DND-41 (cell line): ENCODE measurements around the gene SOCS1.

ENCODE experiments used
- ATAC-seq: fragments of 200-7000 bp; cut with Tn5 transposase; 3 replicates; pipeline ENCODE4 v1.9.1; 2021; ENCODE audit warnings: low read depth; ENCODE audit not compliant: insufficient read depth
- DNase-seq: peaks from one replicate; pipeline ENCODE4 v3.0.0-alpha.2; 2020
- H2AFZ ChIP-seq: 2 replicates; pipeline ENCODE4 v1.6.0; 2012; ENCODE audit warnings: low read depth, low read length
- H3K27ac ChIP-seq: 2 replicates; pipeline ENCODE4 v1.5.1; 2012; ENCODE audit warnings: low read length, inconsistent platforms
- H3K27me3 ChIP-seq: fragments of 200-600 bp; sonication (generic); 2 replicates; pipeline ENCODE4 v1.6.0; 2012; ENCODE audit warnings: low read length, mild to moderate bottlenecking, inconsistent platforms; ENCODE audit not compliant: insufficient read depth, poor library complexity
- H3K36me3 ChIP-seq: 2 replicates; pipeline ENCODE4 v1.5.1; 2012; ENCODE audit warnings: low read length, inconsistent platforms; ENCODE audit not compliant: insufficient read depth
- H3K4me1 ChIP-seq: 2 replicates; pipeline ENCODE4 v1.5.1; 2012; ENCODE audit warnings: mild to moderate bottlenecking, low read length; ENCODE audit not compliant: insufficient read depth
- H3K4me2 ChIP-seq: 2 replicates; pipeline ENCODE4 v1.6.0; 2012; ENCODE audit warnings: mild to moderate bottlenecking, moderate library complexity, low read length, inconsistent platforms; ENCODE audit not compliant: insufficient read depth
- H3K4me3 ChIP-seq, 2 experiments: fragments of 200-600 bp in 1 of 2; shearing (Covaris generic) in 1 of 2; 2 replicates each; pipeline ENCODE4 v1.5.1; 2012 to 2016; ENCODE audit warnings: inconsistent platforms in 2 of 2, low read length in 2 of 2, mild to moderate bottlenecking in 2 of 2, low read depth in 1 of 2, moderate library complexity in 1 of 2
- H3K79me2 ChIP-seq: 2 replicates; pipeline ENCODE4 v1.6.0; 2012; ENCODE audit warnings: low read length, inconsistent platforms; ENCODE audit not compliant: insufficient read depth
- H3K9ac ChIP-seq: 2 replicates; pipeline ENCODE4 v1.6.0; 2012; ENCODE audit warnings: low read depth, mild to moderate bottlenecking, inconsistent platforms, low read length, moderate library complexity
- H3K9me3 ChIP-seq: 2 replicates; pipeline ENCODE4 v1.5.1; 2012; ENCODE audit warnings: low read length, moderate library complexity, mild to moderate bottlenecking, inconsistent platforms; ENCODE audit not compliant: insufficient read depth, severe bottlenecking
- H4K20me1 ChIP-seq: 2 replicates; pipeline ENCODE4 v1.6.0; 2012; ENCODE audit warnings: low read length; ENCODE audit not compliant: insufficient read depth
- CTCF ChIP-seq: IDR thresholded peaks from 2 replicates; pipeline ENCODE4 v1.5.1; 2012; ENCODE audit warnings: borderline replicate concordance, low read length, moderate library complexity, mild to moderate bottlenecking; ENCODE audit not compliant: poor library complexity, severe bottlenecking; ENCODE audit errors: extremely low read depth
- EZH2 ChIP-seq: IDR thresholded peaks from 3 replicates; pipeline ENCODE4 v1.6.1; 2012; ENCODE audit warnings: borderline replicate concordance, low read depth, mild to moderate bottlenecking, moderate library complexity, low read length, inconsistent platforms; ENCODE audit not compliant: severe bottlenecking

SOCS1 gene

DNA sequence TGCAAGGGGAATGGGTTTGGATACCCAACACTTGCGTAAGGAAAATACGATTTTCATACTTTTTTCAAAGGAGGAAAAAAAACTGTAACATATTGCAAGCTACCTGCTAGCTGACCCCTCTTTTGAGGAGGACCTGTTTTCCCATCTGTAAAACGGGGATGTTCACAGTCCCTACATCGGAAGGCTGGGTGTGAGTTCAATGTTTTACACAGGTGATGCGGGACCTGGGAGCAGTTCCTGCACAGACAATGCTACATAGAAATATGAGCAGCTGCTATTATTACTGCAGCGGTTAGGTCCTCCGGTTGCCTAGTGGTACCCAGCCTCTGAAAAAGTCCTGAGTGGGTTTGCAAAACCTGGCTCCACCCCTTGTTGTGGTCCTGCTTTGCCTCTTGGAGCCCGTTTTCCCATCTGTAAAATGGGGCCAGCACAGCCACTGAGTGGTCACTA lies 3.5 kb downstream of the SOCS1 start:
- ATAC-seq, result no peak
- Histone ChIP-seq H2AFZ (no peak overlapping the region), H3K4me2 (peak overlapping the region; percentile 93), H3K4me3 (peak overlapping the region; percentile 65 to 95; a peak in 3 of 4 replicates), H3K27me3 (no peaks in the 10 kb centered on the region), H4K20me1 (peaks cover 51% of the 10 kb centered on the region), H3K9me3 (no peaks in the 10 kb centered on the region), H3K36me3 (peaks cover 69% of the 10 kb centered on the region), H3K4me1 (peaks cover 39% of the 10 kb centered on the region), H3K27ac (peak overlapping the region; percentile 91), H3K79me2 (peaks cover 70% of the 10 kb centered on the region), H3K9ac (peak overlapping the region; percentile 92)
- peak; percentile 45 for DNase-seq
- TF ChIP-seq EZH2 (no peak), CTCF (no peak)

DNA sequence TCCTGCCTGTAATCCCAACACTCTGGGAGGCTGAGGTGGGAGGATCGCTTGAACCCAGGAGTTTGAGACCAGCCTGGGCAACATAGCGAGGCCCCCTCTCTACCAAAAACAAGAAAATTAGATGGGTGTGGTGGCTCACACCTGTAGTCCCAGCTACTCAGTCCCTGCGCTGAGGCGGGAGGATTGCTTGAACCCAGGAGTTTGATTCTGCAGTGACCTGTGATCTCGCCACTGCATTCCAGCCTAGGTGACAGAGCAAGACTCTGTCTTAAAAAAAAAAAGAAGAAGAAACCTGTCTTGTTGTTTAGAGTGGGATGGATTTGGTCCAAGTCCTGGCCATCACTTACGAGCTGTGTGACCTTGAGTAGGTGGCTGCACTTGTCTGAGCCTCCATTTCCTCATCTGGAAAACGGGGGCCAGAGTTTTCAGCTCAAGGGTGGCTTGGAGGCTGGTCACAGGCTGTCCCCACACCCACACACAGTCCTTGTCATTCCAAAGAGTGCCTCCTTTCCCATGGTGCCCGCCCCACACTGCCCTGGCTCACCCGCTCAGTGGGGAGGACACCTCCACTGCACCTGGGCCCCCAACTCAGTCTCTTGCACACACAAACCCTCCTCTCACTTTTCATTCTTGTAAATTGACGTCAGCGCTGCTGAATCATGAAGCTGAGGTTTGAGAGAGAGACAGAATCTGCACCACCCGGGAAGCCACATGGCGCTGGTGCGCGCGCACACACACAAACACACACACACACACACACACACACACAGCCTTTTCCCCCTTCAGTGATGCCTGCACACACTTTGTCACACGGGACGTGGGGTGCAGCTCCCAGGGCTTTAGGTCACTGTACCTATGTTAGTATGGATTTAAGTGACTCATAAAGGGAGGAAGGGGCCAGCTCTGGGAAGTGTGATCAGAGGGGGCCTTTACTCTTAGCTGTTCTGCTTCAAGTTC lies 4.2 kb downstream of the SOCS1 start:
- ATAC-seq, result peak; percentile 12
- Histone ChIP-seq H3K36me3 (peaks cover 69% of the 10 kb centered on the region), H3K9ac (peak overlapping the region; percentile 92), H3K4me3 (peak overlapping the region; percentile 65 to 95; a peak in 3 of 4 replicates), H3K27ac (peak overlapping the region; percentile 91), H3K4me1 (peaks cover 32% of the 10 kb centered on the region), H4K20me1 (peaks cover 49% of the 10 kb centered on the region), H3K27me3 (no peaks in the 10 kb centered on the region), H3K9me3 (no peaks in the 10 kb centered on the region), H3K4me2 (peak overlapping the region; percentile 93), H3K79me2 (peaks cover 63% of the 10 kb centered on the region), H2AFZ (no peak overlapping the region)
- TF ChIP-seq EZH2 (no peak), CTCF (no peak)
- DNase-seq, result peak; percentile 79

- peaks cover 56% of the 10 kb centered on the region for H3K79me2 ChIP-seq
- peaks cover 36% of the 10 kb centered on the region for H3K4me1 ChIP-seq
- peak overlapping the region; percentile 93 for H3K4me2 ChIP-seq
- no peak overlapping the region for H2AFZ ChIP-seq
- H4K20me1 ChIP-seq, result peaks cover 49% of the 10 kb centered on the region
- peak overlapping the region; percentile 91 for H3K27ac ChIP-seq
- DNase-seq (peak; percentile 43), ATAC-seq (peak; percentile 1; the same call in 2 of the 3 replicates)
- no peaks in the 10 kb centered on the region for H3K27me3 ChIP-seq
- H3K9me3 ChIP-seq, result no peaks in the 10 kb centered on the region
- TF ChIP-seq CTCF (no peak), EZH2 (no peak)
- peak overlapping the region; percentile 92; the same call in 1 of the 2 replicates for H3K9ac ChIP-seq
- no peak overlapping the region for H3K4me3 ChIP-seq
- H3K36me3 ChIP-seq, result peaks cover 69% of the 10 kb centered on the region
These were observed 5.0 kb downstream of the SOCS1 start for GRCh38 chr16:11250786-11251524.
